Mesenchymal stem cell (in vitro differentiated cells and primary cell): ENCODE measurements around the gene RRP1.

ENCODE experiments used
- DNase-seq: peaks from one replicate; pipeline ENCODE4 v3.0.0-alpha.2; 2013
- H2AFZ ChIP-seq: one replicate; pipeline ENCODE4 v1.6.1; 2013; ENCODE audit warnings: low read depth, mild to moderate bottlenecking, control low read depth, inconsistent platforms, low read length, moderate library complexity
- H2AK5ac ChIP-seq: 2 replicates; pipeline ENCODE4 v1.6.1; 2013; ENCODE audit warnings: low read length, moderate library complexity, mild to moderate bottlenecking, inconsistent platforms; ENCODE audit not compliant: severe bottlenecking
- H2BK120ac ChIP-seq: one replicate; pipeline ENCODE4 v1.6.1; 2013; ENCODE audit warnings: low read depth, mild to moderate bottlenecking, inconsistent platforms, low read length, moderate library complexity
- H2BK12ac ChIP-seq, 2 experiments: one replicate each; pipeline ENCODE4 v1.6.1; 2013; ENCODE audit warnings: inconsistent platforms in 2 of 2, low read length in 2 of 2, mild to moderate bottlenecking in 2 of 2, moderate library complexity in 2 of 2, control low read depth in 1 of 2
- H2BK15ac ChIP-seq: one replicate; pipeline ENCODE4 v1.6.1; 2013; ENCODE audit warnings: mild to moderate bottlenecking, low read depth, inconsistent platforms; ENCODE audit not compliant: poor library complexity, severe bottlenecking
- H2BK5ac ChIP-seq: 2 replicates; pipeline ENCODE4 v1.6.1; 2013; ENCODE audit warnings: low read depth, mild to moderate bottlenecking, low read length, control low read depth, inconsistent platforms; ENCODE audit not compliant: poor library complexity, severe bottlenecking
- H3K14ac ChIP-seq, 2 experiments: one replicate each; pipeline ENCODE4 v1.6.1; 2013; ENCODE audit warnings: inconsistent platforms in 2 of 2, low read length in 2 of 2, control low read depth in 1 of 2, mild to moderate bottlenecking in 1 of 2, moderate library complexity in 1 of 2
- H3K18ac ChIP-seq, 2 experiments: one replicate each; pipeline ENCODE4 v1.6.1; 2013; ENCODE audit warnings: inconsistent platforms in 2 of 2, low read length in 2 of 2, control low read depth in 1 of 2, low read depth in 1 of 2, mild to moderate bottlenecking in 1 of 2
- H3K23ac ChIP-seq, 2 experiments: one replicate each; pipeline ENCODE4 v1.6.1; 2013; ENCODE audit warnings: inconsistent platforms in 2 of 2, low read length in 2 of 2, mild to moderate bottlenecking in 2 of 2, moderate library complexity in 2 of 2, control low read depth in 1 of 2
- H3K27ac ChIP-seq: 2 replicates; pipeline ENCODE4 v1.5.1; 2013; ENCODE audit warnings: mild to moderate bottlenecking, moderate library complexity, low read length, control low read depth, inconsistent platforms; ENCODE audit not compliant: poor library complexity, severe bottlenecking
- H3K27me3 ChIP-seq, 2 experiments: 2 replicates each; pipeline versions ENCODE4 v1.6.1 to v1.7.0; 2013; ENCODE audit warnings: low read length in 2 of 2, mild to moderate bottlenecking in 2 of 2, moderate library complexity in 2 of 2, control low read depth in 1 of 2, inconsistent platforms in 1 of 2; ENCODE audit not compliant: control insufficient read depth in 1 of 2, insufficient read depth in 1 of 2
- H3K36me3 ChIP-seq, 2 experiments: 2 replicates each; pipeline versions ENCODE4 v1.6.1 to v1.7.0; 2013; ENCODE audit warnings: low read length in 2 of 2, control low read depth in 1 of 2, inconsistent platforms in 1 of 2, low read depth in 1 of 2, mild to moderate bottlenecking in 1 of 2; ENCODE audit not compliant: insufficient read depth in 2 of 2, control insufficient read depth in 1 of 2
- H3K4ac ChIP-seq, 2 experiments: one replicate each; pipeline ENCODE4 v1.6.1; 2013; ENCODE audit warnings: inconsistent platforms in 2 of 2, low read length in 2 of 2, mild to moderate bottlenecking in 2 of 2, moderate library complexity in 2 of 2, control low read depth in 1 of 2, low read depth in 1 of 2
- H3K4me1 ChIP-seq: 2 replicates; pipeline ENCODE4 v1.6.1; 2013; ENCODE audit warnings: low read depth, low read length, control low read depth; ENCODE audit not compliant: control insufficient read depth, insufficient read depth
- H3K4me2 ChIP-seq: 2 replicates; pipeline ENCODE4 v1.6.1; 2013; ENCODE audit warnings: low read length, mild to moderate bottlenecking, inconsistent platforms; ENCODE audit not compliant: poor library complexity, severe bottlenecking
- H3K4me3 ChIP-seq, 2 experiments: 2 replicates each; pipeline versions ENCODE4 v1.5.1 to v1.7.0; 2013; ENCODE audit warnings: low read length in 2 of 2, mild to moderate bottlenecking in 2 of 2, control low read depth in 1 of 2, low read depth in 1 of 2; ENCODE audit not compliant: insufficient read depth in 1 of 2
- H3K79me1 ChIP-seq: replicated peaks from 2 replicates; pipeline ENCODE4 v1.6.1; 2013; ENCODE audit warnings: mild to moderate bottlenecking, control low read depth, low read length, inconsistent platforms; ENCODE audit not compliant: poor library complexity, severe bottlenecking
- H3K9ac ChIP-seq: 2 replicates; pipeline ENCODE4 v1.7.0; 2013; ENCODE audit warnings: mild to moderate bottlenecking, low read length, moderate library complexity
- H3K9me3 ChIP-seq: 2 replicates; pipeline ENCODE4 v1.7.0; 2013; ENCODE audit warnings: mild to moderate bottlenecking, low read length; ENCODE audit not compliant: control insufficient read depth
- H4K8ac ChIP-seq: one replicate; pipeline ENCODE4 v1.6.1; 2013; ENCODE audit warnings: inconsistent platforms, mild to moderate bottlenecking, low read length, moderate library complexity
- H4K91ac ChIP-seq: one replicate; pipeline ENCODE4 v1.6.1; 2013; ENCODE audit warnings: mild to moderate bottlenecking, low read length, inconsistent platforms
- WGBS: methylation state at CpG from one replicate; pipeline ENCODE4 v1.1.7; 2013; ENCODE audit warnings: mixed read lengths; 5-methylcytosine and 5-hydroxymethylcytosine counted together

Gene RRP1

GRCh38 chr21:43752758-43753438, 36.5 kb upstream of the RRP1 start:
- DNase-seq: no peak
- H3K23ac ChIP-seq: no peak overlapping the region
- H2AK5ac ChIP-seq: no peak overlapping the region
- H3K18ac ChIP-seq: no peak overlapping the region
- no peak overlapping the region for H3K4me3 ChIP-seq
- no peak overlapping the region for H2BK15ac ChIP-seq
- no peak overlapping the region for H2BK12ac ChIP-seq
- H3K79me1 ChIP-seq: peaks cover 25% of the 10 kb centered on the region
- H3K4ac ChIP-seq: no peak overlapping the region
- no peak overlapping the region for H4K8ac ChIP-seq
- no peaks in the 10 kb centered on the region for H3K9me3 ChIP-seq
- peaks cover 11% of the 10 kb centered on the region for H3K4me1 ChIP-seq
- no peaks in the 10 kb centered on the region for H3K27me3 ChIP-seq
- H2AFZ ChIP-seq: no peak overlapping the region
- 97% methylated on average over 28 of the region's 28 CpGs for WGBS
- no peak overlapping the region for H4K91ac ChIP-seq
- H3K4me2 ChIP-seq: no peak overlapping the region
- no peak overlapping the region for H3K9ac ChIP-seq
- H2BK5ac ChIP-seq: no peak overlapping the region
- peaks cover 85 to 98% of the 10 kb centered on the region in 2 experiments for H3K36me3 ChIP-seq
- no peak overlapping the region for H3K27ac ChIP-seq
- H3K14ac ChIP-seq: no peak overlapping the region
- no peak overlapping the region for H2BK120ac ChIP-seq

GRCh38 chr21:43753439-43753799, 36.0 kb upstream of the RRP1 start:
- H4K91ac ChIP-seq: no peak overlapping the region
- no peaks in the 10 kb centered on the region for H3K27me3 ChIP-seq
- peaks cover 25% of the 10 kb centered on the region for H3K79me1 ChIP-seq
- no peak overlapping the region for H2AK5ac ChIP-seq
- H2BK12ac ChIP-seq: no peak overlapping the region
- H2BK120ac ChIP-seq: no peak overlapping the region
- H3K4me2 ChIP-seq: no peak overlapping the region
- H2AFZ ChIP-seq: no peak overlapping the region
- no peaks in the 10 kb centered on the region for H3K9me3 ChIP-seq
- peaks cover 82 to 94% of the 10 kb centered on the region in 2 experiments for H3K36me3 ChIP-seq
- H2BK5ac ChIP-seq: no peak overlapping the region
- H3K9ac ChIP-seq: no peak overlapping the region
- no peak overlapping the region for H3K4me3 ChIP-seq
- 98% methylated on average over 15 of the region's 16 CpGs for WGBS
- no peak for DNase-seq
- H3K18ac ChIP-seq: no peak overlapping the region
- no peak overlapping the region for H3K14ac ChIP-seq
- no peak overlapping the region for H3K4ac ChIP-seq
- H2BK15ac ChIP-seq: no peak overlapping the region
- H3K23ac ChIP-seq: no peak overlapping the region
- H4K8ac ChIP-seq: no peak overlapping the region
- peaks cover 15% of the 10 kb centered on the region for H3K4me1 ChIP-seq
- H3K27ac ChIP-seq: no peak overlapping the region

- no peak overlapping the region for H2BK120ac ChIP-seq
- H3K4me1 ChIP-seq: peaks cover 14% of the 10 kb centered on the region
- no peaks in the 10 kb centered on the region for H3K27me3 ChIP-seq
- H2AK5ac ChIP-seq: no peak overlapping the region
- H2BK12ac ChIP-seq: no peak overlapping the region
- no peak overlapping the region for H2AFZ ChIP-seq
- no peak overlapping the region for H4K91ac ChIP-seq
- no peak overlapping the region for H3K4me3 ChIP-seq
- no peak overlapping the region for H4K8ac ChIP-seq
- H2BK5ac ChIP-seq: no peak overlapping the region
- WGBS: 92% methylated on average over 26 of the region's 26 CpGs
- no peak overlapping the region for H3K27ac ChIP-seq
- H3K4ac ChIP-seq: no peak overlapping the region
- no peak overlapping the region for H3K18ac ChIP-seq
- H3K9ac ChIP-seq: no peak overlapping the region
- peaks cover 79 to 90% of the 10 kb centered on the region in 2 experiments for H3K36me3 ChIP-seq
- no peak overlapping the region for H2BK15ac ChIP-seq
- no peak overlapping the region for H3K23ac ChIP-seq
- no peaks in the 10 kb centered on the region for H3K9me3 ChIP-seq
- DNase-seq: no peak
- H3K79me1 ChIP-seq: peaks cover 20% of the 10 kb centered on the region
- no peak overlapping the region for H3K4me2 ChIP-seq
- H3K14ac ChIP-seq: no peak overlapping the region
These were observed 34.2 kb upstream of the RRP1 start for GRCh38 chr21:43754948-43755781.

- H2BK15ac ChIP-seq: no peak overlapping the region
- H3K27me3 ChIP-seq: no peaks in the 10 kb centered on the region
- no peak overlapping the region for H3K18ac ChIP-seq
These were observed 33.4 kb upstream of the RRP1 start for GRCh38 chr21:43755820-43756594.

More at GRCh38 chr21:43755820-43756594, 33.4 kb upstream of the RRP1 start:
- Histone ChIP-seq H4K8ac (no peak overlapping the region), H2AFZ (no peak overlapping the region), H3K4me3 (no peak overlapping the region), H3K4ac (no peak overlapping the region), H3K23ac (no peak overlapping the region), H2BK12ac (no peak overlapping the region), H4K91ac (no peak overlapping the region), H2BK5ac (no peak overlapping the region), H3K4me1 (peaks cover 14% of the 10 kb centered on the region), H3K79me1 (peaks cover 21% of the 10 kb centered on the region), H3K36me3 (peaks cover 77 to 87% of the 10 kb centered on the region in 2 experiments), H3K9ac (no peak overlapping the region), H2AK5ac (no peak overlapping the region), H3K9me3 (no peaks in the 10 kb centered on the region), H3K14ac (no peak overlapping the region), H3K4me2 (no peak overlapping the region), H2BK120ac (no peak overlapping the region), H3K27ac (no peak overlapping the region)
- no peak for DNase-seq
- 97% methylated on average over 37 of the region's 37 CpGs for WGBS
